GM12878 (cell line): Measurements from ENCODE around the gene TMCO6. TPM values are rescaled to one million over a fixed set of nuclear protein-coding genes. Genes with fewer than 3 reads are reported as not detected.

Source experiments
- ATAC-seq: fragments of 200-7000 bp; cut with Tn5 transposase; 3 replicates; pipeline ENCODE4 v1.9.1; 2020; ENCODE audit warnings: mild to moderate bottlenecking, moderate library complexity
- BruUV-seq: library from RNA; stranded (reverse); fragments of 400-500 nt; replicated peaks from 2 replicates; lab custom pipeline; 2021; lab: Mats Ljungman, UMichigan
- CTCF ChIA-PET: fragments of 300-600 bp; sonication (Branson Sonifier 250); formaldehyde crosslinking; extraction: SDS; loops from one replicate; lab custom pipeline; 2021; ENCODE audit warnings: inconsistent platforms; lab: Yijun Ruan, JAX
- POLR2A ChIA-PET: fragments of 350-600 bp; formaldehyde crosslinking; extraction: SDS; loops from one replicate; lab custom pipeline; 2021; ENCODE audit warnings: inconsistent platforms; lab: Charles Lee
- RAD21 ChIA-PET: fragments of 300-600 bp; sonication (Branson Sonifier 250); formaldehyde crosslinking; loops from one replicate; lab custom pipeline; 2023; ENCODE audit warnings: antibody characterized with exemption; ENCODE audit not compliant: unreplicated experiment; lab: Charles Lee
- SMC1A ChIA-PET: fragments of 300-600 bp; sonication (Branson Sonifier 250); formaldehyde crosslinking; loops from one replicate; lab custom pipeline; 2023; ENCODE audit not compliant: unreplicated experiment, uncharacterized antibody; lab: Charles Lee
- DNase-seq: peaks from one replicate; pipeline ENCODE4 v3.0.0-alpha.2; 2011; ENCODE audit warnings: low read depth, low spot score
- FAIRE-seq: peaks from 3 replicates; lab custom pipeline; 2011; peaks lifted over from hg19 to GRCh38; lab: Jason Lieb, UNC
- H2AFZ ChIP-seq: 2 replicates; pipeline ENCODE4 v1.6.0; 2011; ENCODE audit warnings: low read depth, low read length, control low read depth; ENCODE audit not compliant: control insufficient read depth
- H3K27ac ChIP-seq: 2 replicates; pipeline ENCODE4 v1.5.1; 2011; ENCODE audit warnings: control low read depth; ENCODE audit not compliant: control insufficient read depth, insufficient read depth
- H3K27me3 ChIP-seq, 2 experiments: replicated peaks in 1 of 2; 2 replicates each; pipeline versions ENCODE4 v1.6.0 to v1.6.1; 2011; ENCODE audit warnings: low read length in 1 of 2; ENCODE audit not compliant: control insufficient read depth in 2 of 2, insufficient read depth in 2 of 2
- H3K36me3 ChIP-seq, 2 experiments: 2 replicates each; pipeline ENCODE4 v1.5.1; 2011; ENCODE audit warnings: low read length in 1 of 2; ENCODE audit not compliant: control insufficient read depth in 2 of 2, insufficient read depth in 2 of 2
- H3K4me1 ChIP-seq: 2 replicates; pipeline ENCODE4 v1.6.1; 2011; ENCODE audit warnings: mild to moderate bottlenecking, low read length, moderate library complexity, mixed read lengths; ENCODE audit not compliant: control insufficient read depth, insufficient read depth
- H3K4me2 ChIP-seq: 2 replicates; pipeline ENCODE4 v1.6.0; 2011; ENCODE audit warnings: control low read depth; ENCODE audit not compliant: control insufficient read depth, insufficient read depth
- H3K4me3 ChIP-seq: fragments of 200-600 bp; sonication (generic); 2 replicates; pipeline ENCODE4 v1.5.1; 2016
- H3K79me2 ChIP-seq: 2 replicates; pipeline ENCODE4 v1.6.0; 2011; ENCODE audit warnings: low read length; ENCODE audit not compliant: control insufficient read depth, insufficient read depth
- H3K9ac ChIP-seq: 2 replicates; pipeline ENCODE4 v1.8.0; 2011; ENCODE audit warnings: low read length, control low read depth, mixed read lengths; ENCODE audit not compliant: control insufficient read depth, insufficient read depth
- H3K9me3 ChIP-seq: replicated peaks from 3 replicates; pipeline ENCODE4 v1.5.1; 2011; ENCODE audit warnings: mild to moderate bottlenecking, low read length; ENCODE audit not compliant: control insufficient read depth, insufficient read depth
- H4K20me1 ChIP-seq: 2 replicates; pipeline ENCODE4 v1.6.0; 2011; ENCODE audit not compliant: control insufficient read depth, insufficient read depth
- CHD2 ChIP-seq: IDR thresholded peaks from 2 replicates; pipeline ENCODE4 v1.6.1; 2011; ENCODE audit warnings: low read depth, low read length, improper control_type of control experiment, borderline replicate concordance
- ELK1 ChIP-seq: IDR thresholded peaks from 2 replicates; pipeline ENCODE4 v1.6.1; 2012; ENCODE audit warnings: low read depth, low read length, improper control_type of control experiment
- HDAC6 ChIP-seq: fragments of 200-600 bp; sonication (generic); IDR thresholded peaks from one replicate; pipeline ENCODE4 v1.8.0; 2017; ENCODE audit warnings: antibody characterized with exemption; ENCODE audit not compliant: unreplicated experiment
- SP1 ChIP-seq: IDR thresholded peaks from one replicate; pipeline ENCODE4 v1.6.1; 2011; ENCODE audit warnings: low read depth, low read length
- USF1 ChIP-seq: IDR thresholded peaks from 2 replicates; pipeline ENCODE4 v1.6.1; 2011; ENCODE audit warnings: borderline replicate concordance, low read depth, mild to moderate bottlenecking, moderate library complexity, mixed read lengths, low read length; ENCODE audit not compliant: insufficient read depth; ENCODE audit errors: extremely low read length
- WGBS: methylation state at CpG from one replicate; pipeline ENCODE4 v1.1.6; 2016; ENCODE audit warnings: low lambda C conversion rate; ENCODE audit not compliant: insufficient replicate concordance, insufficient coverage; ENCODE audit errors: missing lambda C conversion rate; 5-methylcytosine and 5-hydroxymethylcytosine counted together
- in situ Hi-C: fragments of 300-500 bp; cut with MboI; formaldehyde crosslinking; loops from 9 replicates; pipeline ENCODE4 v1.14.3; 2018; ENCODE audit warnings: mixed read lengths
- intact Hi-C: fragments of 100-400 bp; cut with micrococcal nuclease; formaldehyde crosslinking; loops from one replicate; pipeline ENCODE4 v1.14.2; 2022; ENCODE audit not compliant: unreplicated experiment
- polyA plus RNA-seq, 11 experiments: library from polyadenylated mRNA; depleted of rRNA in 4 of 11; unstranded in 6 of 11; stranded (reverse) in 5 of 11; fragments of >200 nt; fragmentation: Nextera tagmentation in 4 of 11; fragmentation: Illumina TruSeq in 1 of 11; extraction: Ambion mirVana in 4 of 11; extraction: Trizol in 1 of 11; gene quantifications; 1 replicate in 1 of 11; 2 replicates in 10 of 11; pipeline versions ENCODE4 v1.2.1 to v1.2.3, GENCODE V29; 2011 to 2016; ENCODE audit warnings: inconsistent platforms in 2 of 11, missing spikeins in 2 of 11, low read depth in 1 of 11
- total RNA-seq, 4 experiments: library from RNA; depleted of rRNA in 3 of 4; stranded (reverse); fragments of >200 nt in 3 of 4; fragmentation: Illumina TruSeq in 1 of 4; extraction: Trizol in 1 of 4; gene quantifications; 2 replicates each; pipeline versions ENCODE4 v1.2.1 to v1.2.3, GENCODE V29; 2013 to 2021
- TF ChIP-seq, protein P1 (sequence below): fragments of 450-650 bp; IDR thresholded peaks from 2 replicates; pipeline ENCODE4 v1.6.1; 2018; ENCODE audit warnings: borderline replicate concordance, mild to moderate bottlenecking; ENCODE audit not compliant: partially characterized antibody
- TF ChIP-seq, protein P2 (sequence below): fragments of 450-650 bp; IDR thresholded peaks from 2 replicates; pipeline ENCODE4 v1.6.1; 2018; ENCODE audit warnings: mild to moderate bottlenecking, low read depth, moderate library complexity; ENCODE audit not compliant: partially characterized antibody

Gene TMCO6
- total and polyA plus RNA-seq, 10 of the 15 experiments (the other 5 are each of a cell fraction or from before 2014, with no cell fraction given) = 4.1 to 21.6 (median 11.7) TPM

- Histone ChIP-seq H3K4me1 (peaks cover 4% of the 10 kb centered on the region; the same call in 1 of the 2 replicates), H3K4me2 (no peak overlapping the region), H4K20me1 (no peaks in the 10 kb centered on the region), H3K27me3 (no peaks in the 10 kb centered on the region), H3K4me3 (no peak overlapping the region), H3K79me2 (peaks cover 37% of the 10 kb centered on the region), H3K9ac (no peak overlapping the region), H3K36me3 (peaks cover 15 to 25% of the 10 kb centered on the region in 2 experiments), H3K27ac (no peak overlapping the region), H2AFZ (no peak overlapping the region), H3K9me3 (no peaks in the 10 kb centered on the region)
- POLR2A ChIA-PET = interaction anchor here (0.6 to 1.3 kb wide), 3 partner anchors 9 to 149 kb away, joined by 3 to 4 read pairs (median 3); no protein-coding TSS in a partner anchor
- BruUV-seq = no TSS peak
- no peak for DNase-seq
- FAIRE-seq = no peak
- intact Hi-C loops = no loop called here
- ATAC-seq = no peak
- WGBS = 97% methylated on average over 5 of the region's 5 CpGs
- CTCF ChIA-PET = no interaction called here
- SMC1A ChIA-PET = interaction anchor here (2.5 kb wide), 1 partner anchor 8 kb away, joined by 7 read pairs; no protein-coding TSS in a partner anchor
- TF ChIP-seq SP1 (no peak), ELK1 (no peak), HDAC6 (no peak), CHD2 (no peak), USF1 (no peak)
- TF ChIP-seq, protein P1, sequence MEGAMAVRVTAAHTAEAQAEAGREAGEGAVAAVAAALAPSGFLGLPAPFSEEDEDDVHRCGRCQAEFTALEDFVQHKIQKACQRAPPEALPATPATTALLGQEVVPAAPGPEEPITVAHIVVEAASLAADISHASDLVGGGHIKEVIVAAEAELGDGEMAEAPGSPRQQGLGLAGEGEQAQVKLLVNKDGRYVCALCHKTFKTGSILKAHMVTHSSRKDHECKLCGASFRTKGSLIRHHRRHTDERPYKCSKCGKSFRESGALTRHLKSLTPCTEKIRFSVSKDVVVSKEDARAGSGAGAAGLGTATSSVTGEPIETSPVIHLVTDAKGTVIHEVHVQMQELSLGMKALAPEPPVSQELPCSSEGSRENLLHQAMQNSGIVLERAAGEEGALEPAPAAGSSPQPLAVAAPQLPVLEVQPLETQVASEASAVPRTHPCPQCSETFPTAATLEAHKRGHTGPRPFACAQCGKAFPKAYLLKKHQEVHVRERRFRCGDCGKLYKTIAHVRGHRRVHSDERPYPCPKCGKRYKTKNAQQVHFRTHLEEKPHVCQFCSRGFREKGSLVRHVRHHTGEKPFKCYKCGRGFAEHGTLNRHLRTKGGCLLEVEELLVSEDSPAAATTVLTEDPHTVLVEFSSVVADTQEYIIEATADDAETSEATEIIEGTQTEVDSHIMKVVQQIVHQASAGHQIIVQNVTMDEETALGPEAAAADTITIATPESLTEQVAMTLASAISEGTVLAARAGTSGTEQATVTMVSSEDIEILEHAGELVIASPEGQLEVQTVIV = no peak
- TF ChIP-seq, protein P2, sequence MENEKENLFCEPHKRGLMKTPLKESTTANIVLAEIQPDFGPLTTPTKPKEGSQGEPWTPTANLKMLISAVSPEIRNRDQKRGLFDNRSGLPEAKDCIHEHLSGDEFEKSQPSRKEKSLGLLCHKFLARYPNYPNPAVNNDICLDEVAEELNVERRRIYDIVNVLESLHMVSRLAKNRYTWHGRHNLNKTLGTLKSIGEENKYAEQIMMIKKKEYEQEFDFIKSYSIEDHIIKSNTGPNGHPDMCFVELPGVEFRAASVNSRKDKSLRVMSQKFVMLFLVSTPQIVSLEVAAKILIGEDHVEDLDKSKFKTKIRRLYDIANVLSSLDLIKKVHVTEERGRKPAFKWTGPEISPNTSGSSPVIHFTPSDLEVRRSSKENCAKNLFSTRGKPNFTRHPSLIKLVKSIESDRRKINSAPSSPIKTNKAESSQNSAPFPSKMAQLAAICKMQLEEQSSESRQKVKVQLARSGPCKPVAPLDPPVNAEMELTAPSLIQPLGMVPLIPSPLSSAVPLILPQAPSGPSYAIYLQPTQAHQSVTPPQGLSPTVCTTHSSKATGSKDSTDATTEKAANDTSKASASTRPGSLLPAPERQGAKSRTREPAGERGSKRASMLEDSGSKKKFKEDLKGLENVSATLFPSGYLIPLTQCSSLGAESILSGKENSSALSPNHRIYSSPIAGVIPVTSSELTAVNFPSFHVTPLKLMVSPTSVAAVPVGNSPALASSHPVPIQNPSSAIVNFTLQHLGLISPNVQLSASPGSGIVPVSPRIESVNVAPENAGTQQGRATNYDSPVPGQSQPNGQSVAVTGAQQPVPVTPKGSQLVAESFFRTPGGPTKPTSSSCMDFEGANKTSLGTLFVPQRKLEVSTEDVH = no peak
- in situ Hi-C loops = no loop called here
- RAD21 ChIA-PET = no interaction called here
Measured at GRCh38 chr5:140694276-140694675, 55.0 kb downstream of the TMCO6 start.
